Measurements from ENCODE around the gene ITGB1. TPM values are rescaled to one million over a fixed set of nuclear protein-coding genes. Genes with fewer than 3 reads are reported as not detected.

Gene ITGB1
- total RNA-seq, 1 experiment from 2014 or later: 953 TPM

DNA sequence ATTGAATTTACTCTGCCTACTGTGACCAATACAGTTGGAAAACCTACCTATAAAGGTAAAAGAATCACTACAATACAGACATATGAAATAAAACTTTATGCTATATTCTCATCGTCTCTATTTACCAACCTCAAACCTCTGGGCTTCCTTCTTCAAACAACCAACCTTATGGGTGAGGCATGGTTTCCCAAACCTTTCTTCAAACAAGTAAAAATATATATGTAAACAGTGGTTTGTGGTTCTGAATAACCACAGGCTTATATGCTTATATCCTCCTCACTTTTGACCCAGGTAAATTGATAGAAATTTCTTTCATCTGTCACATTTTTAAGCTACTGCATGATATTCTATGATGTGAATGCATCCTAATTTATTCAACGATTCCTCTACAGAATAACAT lies 103.6 kb downstream of the ITGB1 start:
- in situ Hi-C loops (cut with HindIII; ENCODE audit: low pct_unique_long_range_greater_than_20kb, low sequenced_read_pairs): no loop called here

DNA sequence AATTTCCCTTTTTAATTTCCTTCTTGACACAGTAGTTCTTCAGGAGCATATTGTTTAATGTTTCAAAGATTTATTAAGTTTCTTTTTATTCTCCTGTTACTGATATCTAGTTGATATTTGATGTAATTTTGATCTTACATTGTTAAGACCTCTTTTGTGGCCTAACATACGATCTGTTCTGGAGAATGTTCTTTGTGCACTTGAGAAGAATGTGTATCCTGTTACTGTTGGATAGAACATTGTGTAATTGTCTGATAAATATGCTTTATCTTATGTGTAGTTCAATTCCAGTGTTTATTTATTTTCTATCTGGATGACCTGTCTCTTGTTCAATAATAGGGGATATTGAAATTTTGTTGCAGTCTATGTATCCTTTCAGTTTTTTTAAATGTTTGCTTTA lies 106.7 kb downstream of the ITGB1 start:
- in situ Hi-C loops (cut with HindIII; ENCODE audit: low pct_unique_long_range_greater_than_20kb, low sequenced_read_pairs): no loop called here
- no peak for DNase-seq (ENCODE audit: low read depth)

More for the DNA sequence above, 103.6 kb downstream of the ITGB1 start:
- DNase-seq (ENCODE audit: low read depth): no peak

Data from Caki2 (cell line).